Measurements from ENCODE around the gene OR52J3. TPM values are rescaled to one million over a fixed set of nuclear protein-coding genes. Genes with fewer than 3 reads are reported as not detected.
"Not testable (repeated sequence)": the region's sequence is repeated elsewhere in the genome, so short reads cannot be mapped to it uniquely, and the experiment has no call there.

Gene OR52J3
- total RNA-seq (not detected), total RNA-seq (0 reads per million in 2 donors)

- H3K27ac Mint-ChIP-seq = no peak within 1 kb of the TSS
- H3K9me3 ChIP-seq (ENCODE audit: control insufficient read depth, low read length, poor library complexity, severe bottlenecking) = no peaks in the 10 kb centered on the region
- ATAC-seq (no peak), DNase-seq (no peak)
- H3K4me3 Mint-ChIP-seq = no peak within 1 kb of the TSS
- H3K27me3 Mint-ChIP-seq = peaks cover 4% of the 10 kb centered on the region
- no peaks in the 10 kb centered on the region for H3K36me3 Mint-ChIP-seq (ENCODE audit: low read depth)
- no peaks in the 10 kb centered on the region for H3K4me1 Mint-ChIP-seq
Measured at GRCh38 chr11:5046226-5046625, at the start of gene OR52J3. Gene OR52J3, plus strand, starts transcription at chr11:5046526. Its CDS starts 0 bp downstream, at chr11:5046526.

- no peak overlapping the region for H3K4me3 Mint-ChIP-seq
- H3K27ac Mint-ChIP-seq = no peak overlapping the region
- peaks cover 45% of the 10 kb centered on the region for H3K27me3 Mint-ChIP-seq
- H3K4me1 Mint-ChIP-seq = no peaks in the 10 kb centered on the region
- DNase-seq (no peak), ATAC-seq (no peak)
- no peaks in the 10 kb centered on the region for H3K36me3 Mint-ChIP-seq (ENCODE audit: low read depth)
- no peaks in the 10 kb centered on the region for H3K9me3 ChIP-seq (ENCODE audit: control insufficient read depth, low read length, poor library complexity, severe bottlenecking)
Measured at GRCh38 chr11:5004424-5005274, 41.7 kb upstream of the OR52J3 start.

- H3K27me3 Mint-ChIP-seq = peaks cover 35% of the 10 kb centered on the region
- ATAC-seq (no peak), DNase-seq (no peak)
- no peaks in the 10 kb centered on the region for H3K9me3 ChIP-seq (ENCODE audit: control insufficient read depth, low read length, poor library complexity, severe bottlenecking)
- H3K4me3 Mint-ChIP-seq = no peak overlapping the region
- H3K27ac Mint-ChIP-seq = no peak overlapping the region
- H3K4me1 Mint-ChIP-seq = no peaks in the 10 kb centered on the region
- no peaks in the 10 kb centered on the region for H3K36me3 Mint-ChIP-seq (ENCODE audit: low read depth)
Measured at GRCh38 chr11:5007561-5007960, 38.8 kb upstream of the OR52J3 start.

- H3K9me3 ChIP-seq (ENCODE audit: control insufficient read depth, low read length, poor library complexity, severe bottlenecking) = no peaks in the 10 kb centered on the region
- DNase-seq (no peak), ATAC-seq (no peak)
- H3K4me3 Mint-ChIP-seq = no peak overlapping the region
- H3K4me1 Mint-ChIP-seq = no peaks in the 10 kb centered on the region
- H3K27me3 Mint-ChIP-seq = peaks cover 5% of the 10 kb centered on the region
- no peaks in the 10 kb centered on the region for H3K36me3 Mint-ChIP-seq (ENCODE audit: low read depth)
- no peak overlapping the region for H3K27ac Mint-ChIP-seq
Measured at GRCh38 chr11:5011254-5011653, 35.1 kb upstream of the OR52J3 start.

- Mint-ChIP-seq H3K36me3 (ENCODE audit: low read depth) (no peaks in the 10 kb centered on the region), H3K4me3 (no peak overlapping the region), H3K4me1 (no peaks in the 10 kb centered on the region), H3K27ac (no peak overlapping the region), H3K27me3 (no peaks in the 10 kb centered on the region)
- DNase-seq (no peak), ATAC-seq (no peak)
- H3K9me3 ChIP-seq (ENCODE audit: control insufficient read depth, low read length, poor library complexity, severe bottlenecking) = no peaks in the 10 kb centered on the region
Measured at GRCh38 chr11:5013012-5013411, 33.3 kb upstream of the OR52J3 start.

- DNase-seq (no peak), ATAC-seq (no peak)
- H3K4me1 Mint-ChIP-seq = no peaks in the 10 kb centered on the region
- H3K9me3 ChIP-seq (ENCODE audit: control insufficient read depth, low read length, poor library complexity, severe bottlenecking) = no peaks in the 10 kb centered on the region
- H3K27ac Mint-ChIP-seq = no peak overlapping the region
- H3K27me3 Mint-ChIP-seq = no peaks in the 10 kb centered on the region
- no peaks in the 10 kb centered on the region for H3K36me3 Mint-ChIP-seq (ENCODE audit: low read depth)
- H3K4me3 Mint-ChIP-seq = no peak overlapping the region
Measured at GRCh38 chr11:5021996-5022395, 24.3 kb upstream of the OR52J3 start.

GRCh38 chr11:5036669-5037068 lies 9.7 kb upstream of the OR52J3 start:
- Mint-ChIP-seq H3K27ac (no peak overlapping the region), H3K4me1 (no peaks in the 10 kb centered on the region), H3K4me3 (no peak overlapping the region), H3K27me3 (no peaks in the 10 kb centered on the region), H3K36me3 (ENCODE audit: low read depth) (no peaks in the 10 kb centered on the region)
- ATAC-seq = no peak
- H3K9me3 ChIP-seq (ENCODE audit: control insufficient read depth, low read length, poor library complexity, severe bottlenecking) = no peaks in the 10 kb centered on the region
- no peak for DNase-seq

- ATAC-seq (no peak), DNase-seq (no peak)
- H3K4me1 Mint-ChIP-seq = no peaks in the 10 kb centered on the region
- no peaks in the 10 kb centered on the region for H3K9me3 ChIP-seq (ENCODE audit: control insufficient read depth, low read length, poor library complexity, severe bottlenecking)
- no peak overlapping the region for H3K4me3 Mint-ChIP-seq
- H3K27ac Mint-ChIP-seq = no peak overlapping the region
- no peaks in the 10 kb centered on the region for H3K36me3 Mint-ChIP-seq (ENCODE audit: low read depth)
- no peaks in the 10 kb centered on the region for H3K27me3 Mint-ChIP-seq
Measured at GRCh38 chr11:5037926-5038325, 8.4 kb upstream of the OR52J3 start.

- Mint-ChIP-seq H3K4me1 (no peaks in the 10 kb centered on the region), H3K36me3 (ENCODE audit: low read depth) (no peaks in the 10 kb centered on the region), H3K4me3 (no peak overlapping the region), H3K27ac (no peak overlapping the region), H3K27me3 (no peaks in the 10 kb centered on the region)
- no peaks in the 10 kb centered on the region for H3K9me3 ChIP-seq (ENCODE audit: control insufficient read depth, low read length, poor library complexity, severe bottlenecking)
- ATAC-seq (no peak), DNase-seq (no peak)
Measured at GRCh38 chr11:5038341-5038740, 8.0 kb upstream of the OR52J3 start.

GRCh38 chr11:5040876-5041275 lies 5.5 kb upstream of the OR52J3 start:
- Mint-ChIP-seq H3K36me3 (ENCODE audit: low read depth) (no peaks in the 10 kb centered on the region), H3K4me1 (no peaks in the 10 kb centered on the region), H3K27ac (no peak overlapping the region), H3K27me3 (no peaks in the 10 kb centered on the region), H3K4me3 (no peak overlapping the region)
- ATAC-seq (no peak), DNase-seq (no peak)
- H3K9me3 ChIP-seq (ENCODE audit: control insufficient read depth, low read length, poor library complexity, severe bottlenecking) = no peaks in the 10 kb centered on the region

GRCh38 chr11:5042091-5042490 lies 4.2 kb upstream of the OR52J3 start:
- DNase-seq (no peak), ATAC-seq (no peak)
- no peaks in the 10 kb centered on the region for H3K36me3 Mint-ChIP-seq (ENCODE audit: low read depth)
- H3K27me3 Mint-ChIP-seq = no peaks in the 10 kb centered on the region
- no peaks in the 10 kb centered on the region for H3K9me3 ChIP-seq (ENCODE audit: control insufficient read depth, low read length, poor library complexity, severe bottlenecking)
- no peak overlapping the region for H3K4me3 Mint-ChIP-seq
- no peak overlapping the region for H3K27ac Mint-ChIP-seq
- H3K4me1 Mint-ChIP-seq = no peaks in the 10 kb centered on the region

- no peaks in the 10 kb centered on the region for H3K36me3 Mint-ChIP-seq (ENCODE audit: low read depth)
- no peaks in the 10 kb centered on the region for H3K9me3 ChIP-seq (ENCODE audit: control insufficient read depth, low read length, poor library complexity, severe bottlenecking)
- no peak overlapping the region for H3K4me3 Mint-ChIP-seq
- H3K27me3 Mint-ChIP-seq = no peaks in the 10 kb centered on the region
- no peak overlapping the region for H3K27ac Mint-ChIP-seq
- DNase-seq (no peak), ATAC-seq (no peak)
- no peaks in the 10 kb centered on the region for H3K4me1 Mint-ChIP-seq
Measured at GRCh38 chr11:5043380-5043779, 2.9 kb upstream of the OR52J3 start.

- Mint-ChIP-seq H3K4me3 (no peak overlapping the region), H3K4me1 (no peaks in the 10 kb centered on the region)
- no peak for ATAC-seq
Measured at GRCh38 chr11:5046754-5047330, 516 bp downstream of the OR52J3 start.

GRCh38 chr11:5058679-5059078 lies 12.4 kb downstream of the OR52J3 start:
- not testable (repeated sequence) for H3K9me3 ChIP-seq (ENCODE audit: control insufficient read depth, low read length, poor library complexity, severe bottlenecking); DNase-seq; ATAC-seq; H3K27me3 Mint-ChIP-seq; H3K4me1 Mint-ChIP-seq; H3K27ac Mint-ChIP-seq; H3K36me3 Mint-ChIP-seq (ENCODE audit: low read depth); H3K4me3 Mint-ChIP-seq

More at GRCh38 chr11:5046754-5047330, 516 bp downstream of the OR52J3 start:
- Mint-ChIP-seq H3K27me3 (peaks cover 4% of the 10 kb centered on the region), H3K36me3 (ENCODE audit: low read depth) (no peaks in the 10 kb centered on the region), H3K27ac (no peak overlapping the region)
- no peaks in the 10 kb centered on the region for H3K9me3 ChIP-seq (ENCODE audit: control insufficient read depth, low read length, poor library complexity, severe bottlenecking)
- DNase-seq = no peak
